AG10803 (cell line): ENCODE data around the gene CELF3.

Source experiments
- DNase-seq: peaks from one replicate; pipeline ENCODE4 v3.0.0; 2010; ENCODE audit warnings: low read depth
- H3K4me3 ChIP-seq: 2 replicates; pipeline ENCODE4 v1.5.1; 2011; ENCODE audit warnings: mild to moderate bottlenecking, low read length, control low read depth
- CTCF ChIP-seq: conservative IDR thresholded peaks from 2 replicates; pipeline ENCODE4 v1.5.1; 2011; ENCODE audit warnings: mild to moderate bottlenecking, low read length, control low read depth, inconsistent platforms

CELF3 gene

GRCh38 chr1:151729157-151729965 lies 12.8 kb upstream of the CELF3 start:
- TF ChIP-seq CTCF = no peak
- no peak overlapping the region for H3K4me3 ChIP-seq
- DNase-seq = no peak

GRCh38 chr1:151728151-151729054 lies 11.8 kb upstream of the CELF3 start:
- H3K4me3 ChIP-seq = peak overlapping the region; percentile 14
- peak; percentile 55 for DNase-seq
- no peak for TF ChIP-seq CTCF

GRCh38 chr1:151723726-151724370 lies 7.2 kb upstream of the CELF3 start:
- no peak for DNase-seq
- H3K4me3 ChIP-seq = no peak overlapping the region
- no peak for TF ChIP-seq CTCF

GRCh38 chr1:151721788-151722510 lies 5.3 kb upstream of the CELF3 start:
- TF ChIP-seq CTCF = no peak
- H3K4me3 ChIP-seq = peak overlapping the region; percentile 55
- DNase-seq = no peak

GRCh38 chr1:151720974-151721787 lies 4.6 kb upstream of the CELF3 start, which contains the start of gene RIIAD1:
Gene RIIAD1, plus strand, starts transcription at chr1:151721522. Its CDS starts 15 bp downstream, at chr1:151721537.
- H3K4me3 ChIP-seq = peak within 1 kb of the TSS; percentile 55
- no peak for TF ChIP-seq CTCF
- peak; percentile 8 for DNase-seq

- peak overlapping the region; percentile 52 for H3K4me3 ChIP-seq
- peak; percentile 29 for DNase-seq
- TF ChIP-seq CTCF = no peak
Measured at GRCh38 chr1:151720554-151720953, 4.0 kb upstream of the CELF3 start.
